C4-2B (cell line): ENCODE results near the gene ALDOA.

Experiments
- CTCF ChIP-seq: fragments of 450-650 bp; conservative IDR thresholded peaks from 2 replicates; pipeline ENCODE4 v1.5.1; 2017; ENCODE audit warnings: mild to moderate bottlenecking
- ZFX ChIP-seq: fragments of 450-650 bp; IDR thresholded peaks from 2 replicates; pipeline ENCODE4 v1.6.1; 2017

GRCh38 chr16:30085820-30086219 is 20.3 kb downstream of the ALDOA start:
- TF ChIP-seq CTCF (no peak), ZFX (no peak)
